GM21423 (cell line): Measurements from ENCODE around the gene FZR1.

Experiments used
- ATAC-seq: cut with Tn5 transposase; IDR thresholded peaks from one replicate; pipeline ENCODE4 v1.9.1; 2021; ENCODE audit warnings: mild to moderate bottlenecking, moderate library complexity; ENCODE audit not compliant: unreplicated experiment

Gene FZR1

DNA sequence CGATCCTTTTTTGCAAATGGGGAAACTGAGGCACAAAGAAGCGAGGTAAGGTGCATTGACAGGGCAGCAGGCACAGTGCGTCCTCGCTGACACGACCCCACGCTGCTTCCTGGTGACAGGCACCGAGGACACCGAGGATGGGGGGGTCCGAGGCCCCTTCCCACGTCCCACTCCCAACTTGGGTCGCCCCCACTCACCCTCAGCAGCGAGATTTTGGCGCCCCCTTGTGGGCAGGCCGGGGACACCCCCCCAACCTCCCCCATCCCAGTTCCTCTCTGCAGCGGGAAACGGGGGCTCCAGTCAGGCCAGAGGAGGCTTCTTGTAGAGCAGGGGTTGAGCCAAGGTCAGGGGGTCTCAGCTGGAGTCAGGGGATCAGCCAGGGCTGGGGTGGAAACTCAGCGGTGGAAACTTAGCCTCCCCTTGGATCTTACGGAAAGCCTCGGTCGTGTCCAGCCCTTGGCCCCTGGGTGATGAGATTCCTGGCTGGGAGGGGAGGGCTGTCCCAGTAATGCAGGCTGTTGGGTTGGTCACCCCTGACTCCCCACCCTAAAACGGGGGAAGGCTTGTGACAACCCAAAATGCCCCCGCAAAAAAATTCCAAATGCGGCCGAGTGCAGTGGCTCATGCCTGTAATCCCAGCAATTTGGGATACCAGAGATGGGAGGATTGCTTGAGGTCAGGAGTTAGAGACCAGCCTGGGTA lies 34.0 kb upstream of the FZR1 start:
- no peak for ATAC-seq

DNA sequence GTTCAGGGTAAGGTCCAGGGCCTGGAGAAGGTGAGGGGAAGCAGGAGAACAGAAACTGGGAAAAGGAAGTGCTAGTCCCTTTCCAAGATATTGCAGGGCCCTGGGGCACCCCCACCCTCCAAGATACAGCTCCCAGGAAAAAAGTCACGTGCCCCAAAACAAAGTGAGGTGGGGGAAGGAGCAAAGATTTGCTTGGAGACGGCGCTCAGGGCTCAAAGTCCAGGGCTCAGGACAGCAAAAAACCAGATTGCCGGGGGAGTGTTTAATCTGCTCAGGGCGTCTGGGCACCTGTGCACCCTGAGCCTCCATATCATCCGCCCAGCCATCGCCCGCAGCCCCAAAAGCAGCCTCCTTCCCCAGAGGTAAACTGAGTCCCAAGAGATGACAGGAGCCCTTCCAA lies 32.1 kb upstream of the FZR1 start:
- no peak for ATAC-seq

DNA sequence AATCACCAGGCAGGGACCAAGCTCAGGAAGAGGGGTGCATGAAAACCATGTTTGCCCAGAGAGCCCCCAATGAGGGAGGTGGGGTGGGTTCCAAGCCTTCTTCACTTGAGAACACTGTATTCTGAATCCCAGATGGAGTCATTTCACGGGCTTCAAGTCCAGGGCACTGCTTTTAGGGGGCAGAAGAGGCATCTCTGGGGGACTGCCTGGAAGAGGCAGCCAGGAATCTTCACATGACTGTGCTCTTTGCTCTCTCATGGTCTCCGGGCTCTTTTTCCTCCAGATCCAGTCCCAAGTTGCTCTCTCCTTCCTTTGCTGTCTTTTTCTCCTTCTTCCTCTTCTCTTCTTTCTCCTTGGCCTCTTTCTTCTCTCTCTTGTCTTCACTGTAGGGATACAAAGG lies 31.5 kb upstream of the FZR1 start:
- ATAC-seq, result no peak

DNA sequence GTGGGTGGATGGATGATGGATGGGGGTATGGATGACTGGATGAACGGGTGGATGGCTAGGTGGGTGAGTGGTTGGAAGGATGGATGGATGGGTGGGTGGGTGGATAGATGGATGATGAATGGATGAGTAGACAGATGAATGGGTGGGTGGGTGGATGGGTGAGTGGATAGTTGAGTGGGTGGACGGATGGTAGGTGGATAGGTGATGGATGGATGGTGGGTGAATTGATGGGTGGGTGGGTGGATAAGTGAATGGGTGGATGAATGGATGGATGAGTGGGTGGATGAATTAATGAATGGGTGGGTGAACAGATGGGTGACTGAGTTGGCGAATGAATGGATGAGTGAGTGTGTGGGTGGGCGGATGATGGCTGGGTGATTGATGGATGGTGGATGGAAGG lies 30.7 kb upstream of the FZR1 start:
- ATAC-seq, result no peak

DNA sequence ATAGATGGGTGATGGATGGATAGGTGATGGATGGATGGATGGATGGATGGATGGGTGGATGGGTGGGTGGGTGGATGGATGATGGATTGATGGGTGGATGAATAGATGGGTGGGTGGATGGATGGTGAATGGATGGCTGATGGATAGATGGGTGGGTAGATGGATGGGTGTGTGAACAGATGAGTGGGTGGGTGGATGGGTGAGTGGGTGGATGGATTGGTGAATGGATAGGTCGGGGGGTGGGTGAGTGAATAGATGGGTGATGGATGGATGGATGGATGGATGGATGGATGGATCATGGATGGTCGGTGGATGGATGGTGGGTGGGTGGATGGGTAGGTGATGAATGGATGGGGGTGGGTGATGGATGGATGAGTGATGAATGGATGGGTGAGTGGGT lies 29.3 kb upstream of the FZR1 start:
- ATAC-seq, result no peak

DNA sequence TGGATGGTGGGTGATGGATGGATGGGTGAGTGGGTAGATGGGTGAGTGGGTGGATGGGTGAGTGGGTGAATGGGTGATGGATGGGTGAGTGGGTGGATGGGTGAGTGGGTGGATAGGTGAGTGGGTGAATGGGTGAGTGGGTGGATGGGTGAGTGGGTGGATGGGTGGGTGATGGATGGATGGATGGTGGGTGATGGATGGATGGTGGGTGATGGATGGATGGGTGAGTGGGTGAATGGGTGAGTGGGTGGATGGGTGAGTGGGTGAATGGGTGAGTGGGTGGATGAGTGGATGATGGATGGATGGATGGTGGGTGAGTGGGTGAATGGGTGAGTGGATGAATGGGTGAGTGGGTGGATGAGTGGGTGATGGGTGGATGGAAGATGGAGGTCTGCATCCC lies 28.6 kb upstream of the FZR1 start:
- ATAC-seq, result no peak

DNA sequence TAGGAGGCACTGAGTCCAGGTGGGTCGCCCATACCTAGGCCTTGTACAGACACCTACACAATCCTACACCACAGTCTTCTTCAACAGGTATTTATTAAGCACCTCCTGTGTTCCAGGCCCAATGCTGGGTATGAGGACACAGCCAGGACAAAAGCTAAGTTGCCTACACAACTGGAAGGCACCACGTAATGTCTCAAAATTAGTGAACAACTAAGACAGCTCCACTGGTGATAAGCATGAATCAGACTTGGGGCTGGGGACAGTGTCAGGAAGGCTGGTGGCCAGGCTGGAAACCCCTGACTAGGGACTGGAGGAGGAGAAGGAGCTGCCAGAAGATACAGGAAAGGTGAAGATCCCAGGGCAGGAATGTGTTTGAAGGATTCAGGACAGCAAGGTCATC lies 28.2 kb upstream of the FZR1 start:
- no peak for ATAC-seq

DNA sequence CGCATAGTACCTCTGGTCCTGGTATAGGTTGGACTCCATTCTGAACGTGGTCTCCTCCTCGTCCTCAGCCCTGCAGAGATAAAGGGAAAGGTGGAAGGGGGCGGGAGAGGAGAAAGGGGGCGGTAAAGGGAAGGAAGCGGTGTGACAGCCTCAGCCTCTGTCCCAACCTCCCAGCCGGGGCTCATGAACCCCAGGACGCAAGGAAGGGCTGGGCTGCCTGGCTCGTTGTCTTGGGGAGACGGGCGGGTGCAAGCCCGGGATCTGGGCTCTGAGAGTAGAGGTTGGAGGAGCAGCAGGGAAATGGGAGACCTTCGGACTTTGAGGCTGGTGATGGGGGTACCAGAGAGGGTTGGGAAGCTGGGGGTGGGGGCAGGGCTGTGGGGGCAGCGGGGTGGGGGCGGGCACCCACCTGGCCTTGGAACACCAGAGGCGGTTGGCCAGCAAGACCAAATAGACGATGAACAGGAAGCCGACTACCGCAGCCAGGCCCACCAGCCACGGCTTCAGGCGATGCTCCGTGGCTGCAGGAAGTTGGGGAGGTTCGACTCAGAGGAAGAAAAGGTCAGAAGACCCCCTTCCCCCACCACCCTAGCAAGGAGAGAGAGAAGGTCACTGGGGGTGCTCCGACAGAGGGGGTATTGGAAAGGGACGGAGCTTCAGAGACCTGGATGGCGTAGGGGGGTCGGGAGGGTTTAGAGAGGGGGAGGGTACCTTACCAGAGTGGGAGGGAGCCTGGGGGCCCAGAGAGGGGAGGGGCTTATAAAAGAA lies 27.5 kb upstream of the FZR1 start:
- ATAC-seq, result no peak

DNA sequence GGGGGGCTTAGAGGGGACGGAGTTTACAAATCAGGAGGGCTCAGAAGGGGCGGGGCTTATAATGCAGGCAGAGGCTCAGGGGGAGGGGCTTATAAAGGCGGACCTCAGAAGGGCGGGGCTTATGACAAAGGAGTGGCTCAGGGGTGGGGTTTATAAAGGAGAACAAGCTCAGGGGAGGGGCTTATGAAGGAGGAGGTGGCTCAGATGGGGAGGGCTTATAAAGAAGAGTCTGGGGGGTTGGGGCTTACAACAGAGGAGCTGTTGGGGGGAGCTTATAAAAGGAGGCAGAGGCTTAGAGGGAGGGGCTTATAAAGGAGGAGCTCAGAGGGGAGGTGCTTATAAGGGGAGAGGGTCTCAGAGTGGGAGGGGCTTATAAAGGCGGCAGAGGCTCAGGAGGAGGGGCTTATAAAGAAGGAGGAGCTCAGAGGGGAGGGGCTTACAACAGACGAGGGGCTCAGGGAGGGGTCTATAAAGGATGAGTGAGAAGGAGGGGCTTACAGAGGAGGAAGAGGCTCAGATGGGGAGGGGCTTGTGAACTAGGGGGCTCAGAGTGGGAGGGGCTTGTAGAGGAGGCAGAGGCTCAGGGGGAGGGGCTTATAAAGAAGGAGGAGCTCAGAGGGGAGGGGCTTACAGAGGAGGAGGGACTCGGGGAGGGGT lies 26.8 kb upstream of the FZR1 start:
- ATAC-seq, result no peak

DNA sequence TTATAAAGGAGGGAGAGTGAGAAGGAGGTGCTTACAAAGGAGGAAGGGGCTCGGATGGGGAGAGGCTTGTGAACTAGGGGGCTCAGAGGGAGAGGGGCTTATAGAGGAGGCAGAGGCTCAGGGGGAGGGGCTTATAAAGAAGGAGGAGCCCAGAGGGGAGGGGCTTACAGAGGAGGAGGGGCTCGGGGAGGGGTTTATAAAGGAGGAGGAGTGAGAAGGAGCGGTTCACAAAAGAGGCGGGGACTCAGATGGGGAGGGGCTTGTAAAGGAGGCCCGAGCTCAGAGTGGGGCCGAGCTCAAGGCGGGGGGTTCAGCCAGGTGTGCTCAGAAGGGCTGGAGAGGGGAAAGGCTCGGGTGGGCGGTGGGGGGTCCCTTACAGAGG lies 26.3 kb upstream of the FZR1 start:
- no peak for ATAC-seq

DNA sequence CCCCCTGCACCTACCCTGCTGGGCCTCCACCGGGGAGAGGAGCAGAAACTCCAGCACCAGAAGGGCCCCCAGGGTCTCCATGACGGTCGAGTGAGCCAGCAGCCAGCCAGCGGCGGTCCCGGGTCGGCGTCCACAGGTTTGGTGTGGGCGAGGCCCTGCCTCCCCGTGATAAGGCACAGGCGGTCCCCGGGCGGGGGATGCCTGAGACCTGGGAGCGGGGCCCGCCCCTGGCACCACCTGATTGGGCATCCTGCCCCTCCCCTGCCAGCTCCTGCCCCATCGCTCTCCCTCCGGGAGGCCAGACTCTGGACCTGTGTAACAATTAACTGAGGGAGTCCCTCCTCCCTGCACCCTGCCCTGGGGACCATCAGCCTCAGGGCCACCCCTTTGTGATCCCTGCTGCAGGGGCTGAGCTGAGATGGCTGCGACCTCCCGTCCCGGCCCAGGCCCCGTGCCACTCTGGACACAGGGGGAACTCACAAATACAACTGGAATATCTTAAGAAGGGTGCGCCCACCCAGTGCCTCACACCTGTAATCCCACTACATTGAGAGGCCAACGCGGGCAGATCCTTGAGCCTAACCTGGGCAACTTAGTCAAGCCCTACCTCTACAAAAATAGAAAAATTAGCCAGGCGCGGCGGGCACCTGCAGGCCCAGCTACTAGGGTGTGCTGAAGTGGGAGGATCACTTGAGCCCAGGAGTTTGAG lies 25.6 kb upstream of the FZR1 start, which contains the start of gene SMIM24:
TSS of gene SMIM24 (minus strand) at position 143 of the 709 bp plus-strand sequence. CDS start at position 81, 62 bp downstream.
- no peak for ATAC-seq

DNA sequence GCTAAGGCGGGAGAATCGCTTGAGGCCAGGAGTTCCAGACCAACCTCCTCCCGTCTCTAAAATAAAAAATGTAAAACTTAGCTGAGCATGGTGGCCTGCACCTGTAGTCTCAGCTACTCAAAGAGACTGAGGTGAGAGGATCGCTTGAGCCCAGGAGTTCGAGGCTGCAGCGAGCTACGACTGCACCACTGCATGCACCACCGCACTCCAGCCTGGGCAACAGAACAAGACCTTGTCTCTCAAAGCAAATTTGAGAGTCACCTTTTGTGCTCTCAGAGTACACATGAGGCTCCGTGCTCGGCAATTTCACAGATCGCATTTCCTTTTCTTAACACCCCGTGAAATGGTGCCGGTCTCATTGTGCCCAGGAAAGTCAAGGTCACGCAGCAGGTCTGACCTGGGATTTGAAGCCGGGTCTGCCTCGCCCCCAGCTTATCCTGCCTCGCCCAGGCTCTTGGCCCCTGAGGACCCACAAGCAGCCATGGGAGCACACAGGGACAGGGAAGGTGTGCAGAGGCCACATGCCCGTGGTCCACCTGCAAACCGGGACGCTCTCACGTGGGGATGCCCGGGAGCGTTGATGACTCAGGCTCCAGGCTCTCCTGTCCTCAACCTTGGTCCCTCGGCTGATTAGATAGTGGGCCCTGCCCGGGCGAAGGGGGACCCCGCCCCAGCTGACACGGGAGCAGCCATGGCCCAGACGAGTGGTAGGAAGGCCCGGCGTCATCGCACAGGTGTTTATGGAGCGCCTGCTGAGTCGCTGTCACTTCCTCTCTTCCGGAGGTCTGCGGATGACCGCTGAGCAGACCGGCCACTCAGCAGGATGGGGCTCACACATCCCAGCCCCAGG lies 24.6 kb upstream of the FZR1 start:
- no peak for ATAC-seq

DNA sequence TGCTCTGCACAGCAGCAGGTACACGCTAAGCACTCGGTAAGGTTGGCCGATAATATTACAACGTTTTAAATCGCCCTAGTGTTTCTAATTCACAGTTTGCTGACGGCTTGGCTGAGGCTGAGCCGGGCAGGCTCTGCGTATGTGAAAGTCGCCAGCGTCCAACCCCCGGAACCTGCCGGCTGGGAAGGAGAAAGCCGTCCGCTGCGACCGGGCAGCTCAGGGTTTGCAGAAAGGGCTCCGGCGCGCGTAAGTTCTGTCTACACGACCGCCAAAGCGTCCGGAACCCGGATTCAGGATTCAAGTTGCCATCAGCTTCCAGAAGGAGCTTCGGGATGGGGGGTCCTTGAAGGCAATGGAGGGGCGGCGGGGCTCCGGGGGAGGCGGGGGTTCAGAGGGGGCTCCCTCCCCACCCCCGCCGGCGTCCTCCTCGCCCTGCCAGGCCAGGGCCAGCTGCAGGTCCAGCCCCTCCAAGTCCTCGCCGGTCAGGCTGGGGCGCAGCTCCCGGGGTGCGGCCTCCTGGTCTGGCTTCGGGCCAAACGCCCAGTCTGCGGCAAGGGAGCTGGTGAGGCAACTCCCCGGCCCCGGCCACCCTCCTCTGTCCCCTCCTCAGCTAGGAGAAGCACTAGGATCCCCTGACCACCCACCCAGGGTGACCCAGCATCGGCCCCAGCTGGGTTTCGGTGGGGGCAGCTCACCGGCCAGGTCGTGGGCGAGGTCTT lies 23.4 kb upstream of the FZR1 start:
- no peak for ATAC-seq

DNA sequence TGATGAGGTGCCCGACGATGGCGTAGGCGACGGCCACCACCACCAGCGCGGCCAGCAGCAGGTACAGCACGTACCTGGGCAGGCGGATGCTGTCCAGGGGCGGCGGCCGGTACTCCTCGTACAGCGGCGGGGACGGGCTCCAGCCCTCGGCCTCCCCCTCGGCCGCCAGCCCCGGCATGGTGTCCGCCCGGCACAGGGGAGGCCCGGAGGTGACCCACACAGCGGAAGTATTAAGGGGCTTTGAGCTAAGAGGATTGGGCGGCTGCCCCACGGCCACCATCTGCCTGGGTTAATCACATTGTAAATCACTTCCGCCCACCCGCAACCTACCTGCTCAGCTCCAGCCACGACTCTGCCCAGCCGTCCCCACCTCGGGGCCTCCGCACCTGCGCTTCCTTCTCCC lies 22.9 kb upstream of the FZR1 start, which contains the start of gene SMIM44:
TSS of gene SMIM44 (minus strand) at position 216 of the 403 bp plus-strand sequence. CDS start at position 178, 38 bp downstream.
- ATAC-seq, result no peak

DNA sequence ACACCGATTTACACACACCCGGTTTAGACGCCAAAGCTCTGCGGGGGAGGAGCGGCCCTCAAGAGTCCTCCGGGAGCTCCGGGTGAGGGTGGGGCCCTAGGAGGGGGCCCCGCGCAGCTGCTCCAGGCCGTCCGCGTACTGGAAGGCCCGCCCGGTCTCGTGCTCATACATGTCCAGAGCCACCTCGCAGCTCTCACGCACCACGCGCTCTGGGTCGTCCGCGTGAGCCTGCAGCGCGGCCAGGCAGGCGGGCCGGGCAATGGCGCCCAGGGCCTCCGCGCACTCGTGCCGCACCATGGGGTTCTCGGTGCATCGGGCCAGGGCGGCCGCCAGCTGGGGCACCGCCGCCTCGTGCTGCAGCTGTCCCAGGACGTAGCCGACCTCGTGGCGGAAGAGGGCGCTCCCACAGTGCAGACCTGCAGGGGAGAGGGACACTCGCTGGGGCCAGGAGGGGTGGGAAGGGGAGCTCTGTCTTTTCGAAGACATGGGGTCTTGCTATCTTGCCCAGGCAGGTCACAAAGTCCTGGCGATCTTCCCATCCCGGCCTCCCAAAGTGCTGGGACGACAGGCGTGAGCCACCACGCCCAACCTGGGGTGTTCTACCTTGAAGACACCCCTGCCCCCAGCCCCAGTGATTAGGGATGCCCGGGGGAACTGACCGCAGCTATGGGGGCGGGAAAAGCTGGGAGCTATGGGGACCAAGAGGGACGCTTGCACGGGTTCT lies 14.6 kb upstream of the FZR1 start:
- no peak for ATAC-seq

DNA sequence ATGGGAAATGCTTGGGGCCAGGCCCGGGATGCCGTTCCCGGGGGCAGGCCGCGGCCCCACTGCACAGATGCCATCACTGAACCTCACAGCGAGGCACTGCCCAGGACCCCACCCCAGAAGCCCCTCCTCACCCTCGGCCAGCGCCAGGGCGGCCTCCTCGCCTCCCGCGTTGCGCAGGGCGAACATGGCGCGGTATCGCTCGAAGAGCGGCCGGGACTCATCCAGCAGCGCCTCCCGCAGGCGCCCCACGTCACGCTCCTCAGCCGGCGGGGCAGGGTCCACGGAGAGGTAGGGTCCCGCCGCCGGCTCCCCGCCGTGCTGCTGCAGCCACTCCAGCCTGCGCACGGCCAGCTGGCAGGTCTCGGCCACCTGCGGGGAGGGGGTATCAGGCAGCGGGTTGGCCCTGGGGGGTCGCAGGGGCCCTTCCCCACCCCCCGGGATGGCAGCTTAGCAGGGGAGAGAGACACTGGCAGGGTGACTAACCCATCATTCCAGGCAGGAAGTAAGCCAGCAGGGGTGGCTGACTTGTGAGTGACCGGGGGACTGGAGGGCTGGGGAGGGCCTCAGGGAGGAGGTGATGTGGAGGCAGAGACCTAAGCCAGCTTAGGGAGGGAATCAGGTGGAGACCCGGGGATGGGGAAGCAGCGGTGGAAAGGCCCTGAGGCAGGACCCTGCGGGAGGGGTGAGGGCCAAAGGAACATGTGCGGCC lies 13.8 kb upstream of the FZR1 start:
- ATAC-seq, result no peak

DNA sequence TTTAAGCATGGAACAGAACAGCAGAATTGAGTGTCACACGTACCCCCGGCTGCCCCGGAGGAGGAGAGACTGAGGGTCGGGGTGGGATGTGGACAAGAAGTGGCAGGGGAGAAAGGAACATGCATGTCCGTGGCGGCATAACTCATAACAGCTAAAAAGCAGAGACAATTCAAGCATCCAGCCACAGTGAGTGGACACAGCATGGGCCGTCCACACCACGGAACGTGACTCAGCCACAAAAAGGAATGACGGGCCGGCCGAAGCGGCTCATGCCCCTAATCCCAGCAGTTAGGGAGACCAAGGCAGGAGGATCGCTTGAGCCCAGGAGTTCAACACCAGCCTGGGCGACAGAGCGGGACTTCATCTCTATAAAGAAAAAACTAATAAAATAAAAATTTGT lies 13.2 kb upstream of the FZR1 start:
- ATAC-seq, result no peak

DNA sequence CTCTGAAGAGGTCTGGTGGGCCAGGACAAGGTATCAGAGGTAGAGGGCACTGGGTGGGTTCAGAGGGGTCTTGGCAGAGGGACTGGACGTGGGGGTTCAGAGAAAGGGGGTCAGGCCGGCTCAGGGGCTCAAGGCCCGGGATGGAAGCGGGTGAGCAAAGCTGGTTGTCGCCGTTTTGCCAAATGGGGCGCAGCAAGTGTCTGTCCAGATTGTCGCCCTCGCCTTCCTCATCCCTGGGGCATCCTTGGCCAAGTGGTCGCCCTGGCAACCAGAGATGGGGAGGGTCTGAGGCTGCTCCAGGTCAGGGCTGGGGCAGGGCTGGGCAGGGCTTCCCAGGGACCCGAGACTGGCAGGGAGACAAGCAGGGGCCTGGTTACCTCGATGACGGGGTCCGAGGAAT lies 12.5 kb upstream of the FZR1 start:
- no peak for ATAC-seq
